GM15510 (cell line): Measurements from ENCODE around the gene RPS16.

Experiments
- POLR2A ChIP-seq: IDR thresholded peaks from 3 replicates; pipeline ENCODE4 v1.6.1; 2011; ENCODE audit warnings: borderline replicate concordance; ENCODE audit not compliant: insufficient read length; ENCODE audit errors: extremely low read depth

RPS16 gene

GRCh38 chr19:39390451-39390750 lies 45.3 kb downstream of the RPS16 start:
- no peak for TF ChIP-seq POLR2A

- no peak for TF ChIP-seq POLR2A
Measured at GRCh38 chr19:39389631-39390414, 45.9 kb downstream of the RPS16 start.

- no peak for TF ChIP-seq POLR2A
Measured at GRCh38 chr19:39388657-39389056, 47.1 kb downstream of the RPS16 start.

- no peak for TF ChIP-seq POLR2A
Measured at GRCh38 chr19:39386557-39386956, 49.2 kb downstream of the RPS16 start.

GRCh38 chr19:39385629-39386411 lies 49.9 kb downstream of the RPS16 start:
- TF ChIP-seq POLR2A = no peak

- TF ChIP-seq POLR2A = no peak
Measured at GRCh38 chr19:39384839-39385568, 50.7 kb downstream of the RPS16 start.
